Heart left ventricle (tissue), 13 donors: ENCODE data around the gene LRMDA.

Source experiments
- CTCF ChIP-seq, 12 donors: fragments of 200-600 bp; sonication (generic) in 4 of 12; IDR thresholded peaks; one replicate each; pipeline versions ENCODE4 v1.5.0 to v1.8.0; 2018 to 2022; ENCODE audit warnings: antibody characterized with exemption in 12 of 12, mild to moderate bottlenecking in 5 of 12
- POLR2A ChIP-seq, 2 donors: fragments of 450-650 bp; IDR thresholded peaks; one replicate each; pipeline ENCODE4 v1.6.1; 2017; ENCODE audit warnings: antibody characterized with exemption in 2 of 2, mild to moderate bottlenecking in 2 of 2, moderate library complexity in 2 of 2
- donor health status: ischemic (EF 13 %, LVEDD 7.1; RV severe dilation, severe dysfunction).
- donor health status: DM: no; HTN: yes; CAD: no.
- donor health status: DM: no; HTN: no; CAD: no.
- donor health status: ischemic (EF 25% LVEDD 6.9; RV normal size, moderate dysfunction).
- donor health status: ischemic (EF 25% LVEDD 5.7; RV mildly dilated, moderate dysfunction).
- donor health status: ischemic (EF 35%, LVEDD 5.7; RV mildly dilated, moderate dysfunction).
- donor health status: nonischemic (EF 11% LVEDD 7.7; RV severe dilation, severe dysfunction).
- donor health status: DM: yes; HTN: yes; CAD: no.
- donor health status: PGD.
- donor health status: ischemic (EF 29% LVEDD 5.4; RV normal size, mild dysfunction).
- donor health status: nonischemic (EF 23%, LVEDD 6.1; RV moderate dilation, normal function).

GRCh38 chr10:76185471-76186301 is 754.3 kb downstream of the LRMDA start:
- no peak for TF ChIP-seq POLR2A (IDR thresholded peaks at IDR 0.05)
- TF ChIP-seq CTCF (IDR thresholded peaks at IDR 0.05) = no peak
